HCT116 (cell line): ENCODE results near the gene BEND3. TPM values are rescaled to one million over a fixed set of nuclear protein-coding genes. Genes with fewer than 3 reads are reported as not detected.

Experiments
- ATAC-seq: fragments of 200-7000 bp; cut with Tn5 transposase; 2 replicates; pipeline ENCODE4 v1.9.1; 2020; ENCODE audit warnings: mild to moderate bottlenecking, moderate library complexity
- BruUV-seq: library from RNA; stranded (reverse); fragments of 400-500 nt; replicated peaks from 2 replicates; lab custom pipeline; 2021; lab: Mats Ljungman, UMichigan
- CTCF ChIA-PET: fragments of 300-600 bp; sonication (Branson Sonifier 250); formaldehyde crosslinking; loops from one replicate; lab custom pipeline; 2021; ENCODE audit warnings: antibody characterized with exemption; lab: Charles Lee
- POLR2A ChIA-PET: fragments of 300-600, 350-600 bp; sonication (Branson Sonifier 250); formaldehyde crosslinking; loops from one replicate; lab custom pipeline; 2021; ENCODE audit warnings: antibody characterized with exemption; lab: Charles Lee
- RAD21 ChIA-PET, 2 experiments: fragments of 300-600 bp; sonication (Branson Sonifier 250); formaldehyde crosslinking; loops; one replicate each; lab custom pipeline; 2023; ENCODE audit warnings: low total read pairs in 2 of 2; ENCODE audit not compliant: uncharacterized antibody in 2 of 2, unreplicated experiment in 2 of 2, low non-redundant PET in 1 of 2; lab: Charles Lee
- DNase-seq: peaks from one replicate; pipeline ENCODE4 v3.0.0-alpha.2; 2010; ENCODE audit warnings: low read depth, low spot score
- H2AFZ ChIP-seq: fragments of 200-600 bp; shearing (Covaris generic), sonication (generic); 2 replicates; pipeline ENCODE4 v1.6.1; 2017; ENCODE audit warnings: low read depth, mixed run types, mixed read lengths, antibody characterized with exemption, low read length; ENCODE audit not compliant: poor library complexity, severe bottlenecking
- H3K27ac ChIP-seq: 2 replicates; pipeline ENCODE4 v1.5.1; 2012; ENCODE audit warnings: low read depth, low read length
- H3K27me3 ChIP-seq: fragments of 200-600 bp; sonication (generic); 2 replicates; pipeline ENCODE4 v1.6.1; 2016; ENCODE audit warnings: mixed run types, low read length, mixed read lengths; ENCODE audit not compliant: insufficient read depth
- H3K36me3 ChIP-seq, 2 experiments: fragments of 200-500 bp in 1 of 2; fragments of 200-600 bp in 1 of 2; sonication (Bioruptor generic) in 1 of 2; sonication (generic) in 1 of 2; 2 replicates each; pipeline versions ENCODE4 v1.5.1 to v1.6.1; 2014 to 2016; ENCODE audit warnings: low read length in 2 of 2, inconsistent platforms in 1 of 2, mixed read lengths in 1 of 2, mixed run types in 1 of 2; ENCODE audit not compliant: insufficient read depth in 2 of 2, control insufficient read depth in 1 of 2
- H3K4me1 ChIP-seq, 2 experiments: fragments of 200-600 bp in 1 of 2; sonication (generic) in 1 of 2; 2 replicates each; pipeline versions ENCODE4 v1.5.1 to v1.6.1; 2012 to 2017; ENCODE audit warnings: low read length in 2 of 2, inconsistent platforms in 1 of 2, mild to moderate bottlenecking in 1 of 2, mixed read lengths in 1 of 2, mixed run types in 1 of 2, moderate library complexity in 1 of 2; ENCODE audit not compliant: insufficient read depth in 2 of 2, control insufficient read depth in 1 of 2
- H3K4me2 ChIP-seq: fragments of 200-600 bp; sonication (generic); 2 replicates; pipeline ENCODE4 v1.6.1; 2017; ENCODE audit warnings: mixed run types, low read length, mixed read lengths
- H3K4me3 ChIP-seq, 2 experiments: fragments of 200-600 bp in 1 of 2; sonication (generic) in 1 of 2; replicated peaks in 1 of 2; 2 replicates each; pipeline ENCODE4 v1.5.1; 2011 to 2016; ENCODE audit warnings: low read length in 2 of 2, control low read depth in 1 of 2, low read depth in 1 of 2, mild to moderate bottlenecking in 1 of 2, mixed read lengths in 1 of 2, mixed run types in 1 of 2
- H3K79me2 ChIP-seq: fragments of 200-600 bp; sonication (generic); 2 replicates; pipeline ENCODE4 v1.6.1; 2017; ENCODE audit warnings: mild to moderate bottlenecking, mixed run types, low read length, moderate library complexity, mixed read lengths; ENCODE audit not compliant: insufficient read depth
- H3K9ac ChIP-seq: fragments of 200-600 bp; sonication (generic); 2 replicates; pipeline ENCODE4 v1.6.1; 2016; ENCODE audit warnings: low read length, mixed read lengths
- H3K9me2 ChIP-seq: fragments of 200-600 bp; sonication (generic), shearing (Covaris generic); 2 replicates; pipeline ENCODE4 v1.6.1; 2017; ENCODE audit warnings: mixed run types, mild to moderate bottlenecking, moderate library complexity; ENCODE audit not compliant: insufficient read depth
- H3K9me3 ChIP-seq, 2 experiments: fragments of 200-500 bp in 1 of 2; fragments of 200-600 bp in 1 of 2; sonication (Bioruptor generic) in 1 of 2; sonication (generic) in 1 of 2; 2 replicates each; pipeline ENCODE4 v1.6.1; 2014 to 2017; ENCODE audit warnings: low read length in 2 of 2, mixed read lengths in 2 of 2, inconsistent platforms in 1 of 2, low read depth in 1 of 2, mild to moderate bottlenecking in 1 of 2, mixed run types in 1 of 2, moderate library complexity in 1 of 2; ENCODE audit not compliant: control insufficient read depth in 1 of 2, insufficient read depth in 1 of 2
- H4K20me1 ChIP-seq: fragments of 200-600 bp; sonication (generic), shearing (Covaris generic); 2 replicates; pipeline ENCODE4 v1.6.1; 2017; ENCODE audit warnings: mixed run types, mild to moderate bottlenecking, moderate library complexity; ENCODE audit not compliant: insufficient read depth
- CEBPB ChIP-seq: IDR thresholded peaks from 2 replicates; pipeline ENCODE4 v1.6.1; 2012; ENCODE audit warnings: low read depth
- CTCF ChIP-seq, 3 experiments: fragments of 200-600 bp in 1 of 3; sonication (generic) in 1 of 3; IDR thresholded peaks in 2 of 3; conservative IDR thresholded peaks in 1 of 3; 2 replicates each; pipeline ENCODE4 v1.5.1; 2012 to 2017; ENCODE audit warnings: low read depth in 2 of 3, low read length in 2 of 3, antibody characterized with exemption in 1 of 3, borderline replicate concordance in 1 of 3, control low read depth in 1 of 3, mild to moderate bottlenecking in 1 of 3, mixed read lengths in 1 of 3, mixed run types in 1 of 3, moderate library complexity in 1 of 3; ENCODE audit not compliant: insufficient read depth in 1 of 3
- EZH2phosphoT487 ChIP-seq: fragments of 200-600 bp; IDR thresholded peaks from 2 replicates; pipeline ENCODE4 v1.6.1; 2018; ENCODE audit warnings: antibody characterized with exemption, borderline replicate concordance
- JUND ChIP-seq: IDR thresholded peaks from 2 replicates; pipeline ENCODE4 v1.6.1; 2012
- TCF7L2 ChIP-seq: IDR thresholded peaks from 2 replicates; pipeline ENCODE4 v1.7.0; 2011; ENCODE audit warnings: borderline replicate concordance, inconsistent platforms; ENCODE audit not compliant: insufficient read depth, insufficient read length; ENCODE audit errors: extremely low read depth
- YY1 ChIP-seq: IDR thresholded peaks from 2 replicates; pipeline ENCODE4 v1.6.1; 2011; ENCODE audit warnings: low read length, low read depth, moderate library complexity, mild to moderate bottlenecking; ENCODE audit not compliant: insufficient replicate concordance; ENCODE audit errors: extremely low read depth
- ZFX ChIP-seq: fragments of 450-650 bp; IDR thresholded peaks from 2 replicates; pipeline ENCODE4 v1.6.1; 2017
- intact Hi-C: fragments of 100-400 bp; cut with micrococcal nuclease; formaldehyde crosslinking; loops from 2 replicates; pipeline ENCODE4 v1.10.0; 2022
- total RNA-seq: library from RNA; stranded (reverse); gene quantifications from one replicate; pipeline ENCODE4 v1.2.1, GENCODE V29; 2021; ENCODE audit not compliant: unreplicated experiment

The BEND3 gene
- total RNA-seq, 1 experiment from 2014 or later: 6.3 TPM

- intact Hi-C loops: no loop called here
- Histone ChIP-seq H3K79me2 (no peaks in the 10 kb centered on the region), H3K27me3 (no peaks in the 10 kb centered on the region), H3K4me3 (no peak overlapping the region), H3K27ac (no peak overlapping the region), H3K4me1 (peaks cover 0 to 6% of the 10 kb centered on the region in 2 experiments; a peak in 1 of 4 replicates), H3K4me2 (no peak overlapping the region), H3K9me2 (no peaks in the 10 kb centered on the region), H3K9me3 (no peaks in the 10 kb centered on the region)
- ChIA-PET RAD21 (no interaction called here), POLR2A (no interaction called here), CTCF (no interaction called here)
- no peak for DNase-seq
- BruUV-seq: no TSS peak
- TF ChIP-seq YY1 (no peak), TCF7L2 (no peak), EZH2phosphoT487 (no peak)
- TF ChIP-seq, all 23 proteins: peak for 0
- no peaks in the 10 kb centered on the region for H4K20me1 ChIP-seq
- no peak for ATAC-seq
- H3K36me3 ChIP-seq: no peaks in the 10 kb centered on the region
- no peak overlapping the region for H2AFZ ChIP-seq
- no peak overlapping the region for H3K9ac ChIP-seq
These were observed 39.0 kb upstream of the BEND3 start for GRCh38 chr6:107154131-107154800.

- Histone ChIP-seq H3K79me2 (no peaks in the 10 kb centered on the region), H3K9ac (no peak overlapping the region), H3K9me2 (no peaks in the 10 kb centered on the region), H3K4me2 (no peak overlapping the region), H3K4me1 (peaks cover 0 to 6% of the 10 kb centered on the region in 2 experiments; a peak in 1 of 4 replicates), H4K20me1 (no peaks in the 10 kb centered on the region), H3K36me3 (no peaks in the 10 kb centered on the region), H3K27me3 (no peaks in the 10 kb centered on the region), H3K9me3 (no peaks in the 10 kb centered on the region), H2AFZ (no peak overlapping the region), H3K27ac (no peak overlapping the region), H3K4me3 (no peak overlapping the region)
- ChIA-PET RAD21 (no interaction called here), POLR2A (no interaction called here), CTCF (no interaction called here)
- TSS peak; percentile 28 for BruUV-seq
- intact Hi-C loops: no loop called here
- DNase-seq (no peak), ATAC-seq (no peak)
- TF ChIP-seq CEBPB (no peak), CTCF (IDR thresholded peaks at IDR 0.05 in 2 of 3, conservative IDR thresholded peaks at IDR 0.05 in 1 of 3; ENCODE audit: borderline replicate concordance in 1 of 3, insufficient read depth in 1 of 3, low read depth in 2 of 3, low read length in 2 of 3) (no peak), ZFX (no peak), TCF7L2 (no peak), JUND (no peak)
These were observed 37.5 kb upstream of the BEND3 start for GRCh38 chr6:107152638-107153430.
